Measurements from ENCODE around the gene RELA. TPM values are rescaled to one million over a fixed set of nuclear protein-coding genes. Genes with fewer than 3 reads are reported as not detected.

The RELA gene
- total and polyA plus RNA-seq, 2 of the 13 experiments (the other 11 are each of a cell fraction or from before 2014, with no cell fraction given), result 21.4 to 40.5 TPM

GRCh38 chr11:65711785-65712632, 49.3 kb upstream of the RELA start, which contains the start of gene KAT5 (continued):
- TF ChIP-seq SNAI1 (CRISPR knock-in tag; IDR thresholded peaks at IDR 0.05; ENCODE audit: borderline replicate concordance) (peak; percentile 98; the same call in 1 of the 2 replicates), MEIS1 (CRISPR knock-in tag; IDR thresholded peaks at IDR 0.05; ENCODE audit: borderline replicate concordance) (peak; percentile 41; the same call in 1 of the 2 replicates), NONO (IDR thresholded peaks at IDR 0.05) (no peak), NONO (CRISPR knock-in tag; conservative IDR thresholded peaks at IDR 0.05) (peak; percentile 90), PCBP1 (IDR thresholded peaks at IDR 0.05; ENCODE audit: borderline replicate concordance, low read depth, low read length) (peak; percentile 83; the same call in 1 of the 2 replicates), MEF2D (CRISPR knock-in tag; IDR thresholded peaks at IDR 0.05) (peak; percentile 95), ZNF280D (CRISPR knock-in tag; IDR thresholded peaks at IDR 0.05) (peak; percentile 75; the same call in 1 of the 2 replicates), GFI1 (CRISPR knock-in tag; IDR thresholded peaks at IDR 0.05; ENCODE audit: borderline replicate concordance) (peak; percentile 57; the same call in 1 of the 2 replicates), ZNF451 (CRISPR knock-in tag; IDR thresholded peaks at IDR 0.05) (peak; percentile 98), KLF6 (CRISPR knock-in tag; IDR thresholded peaks at IDR 0.05) (peak; percentile 88), YY1 (IDR thresholded peaks at IDR 0.05; ENCODE audit: insufficient read depth, insufficient replicate concordance, low read depth, low read length) (peak; percentile 96), ZNF589 (CRISPR knock-in tag; conservative IDR thresholded peaks at IDR 0.05) (peak; percentile 94), ZNF615 (CRISPR knock-in tag; IDR thresholded peaks at IDR 0.05; ENCODE audit: borderline replicate concordance) (peak; percentile 59; the same call in 1 of the 2 replicates), HOXD1 (CRISPR knock-in tag; IDR thresholded peaks at IDR 0.05) (peak; percentile 57; the same call in 1 of the 2 replicates), CENPT (CRISPR knock-in tag; IDR thresholded peaks at IDR 0.05; ENCODE audit: low read depth) (0 out of 2 replicates have a peak, but pooled peaks have one; percentile 39), RARG (CRISPR knock-in tag; IDR thresholded peaks at IDR 0.05; ENCODE audit: low read depth) (0 out of 2 replicates have a peak, but pooled peaks have one; percentile 60), RXRA (CRISPR knock-in tag; IDR thresholded peaks at IDR 0.05) (peak; percentile 81; the same call in 1 of the 2 replicates), ZNF563 (CRISPR knock-in tag; IDR thresholded peaks at IDR 0.05) (peak; percentile 97), POGZ (CRISPR knock-in tag; IDR thresholded peaks at IDR 0.05) (peak; percentile 95), ZIK1 (CRISPR knock-in tag; IDR thresholded peaks at IDR 0.05; ENCODE audit: borderline replicate concordance, low read depth) (peak; percentile 84; the same call in 1 of the 2 replicates), MXD3 (CRISPR knock-in tag; IDR thresholded peaks at IDR 0.05) (peak; percentile 89), HNRNPUL1 (IDR thresholded peaks at IDR 0.05; ENCODE audit: low read depth, low read length) (no peak), NCOA2 (CRISPR knock-in tag; IDR thresholded peaks at IDR 0.05) (peak; percentile 31; the same call in 1 of the 2 replicates), MTA3 (CRISPR knock-in tag; IDR thresholded peaks at IDR 0.05) (no peak), ZNF17 (CRISPR knock-in tag; IDR thresholded peaks at IDR 0.05) (no peak)

All from HepG2 (cell line).